ENCODE data around the gene RAI1. TPM values are rescaled to one million over a fixed set of nuclear protein-coding genes. Genes with fewer than 3 reads are reported as not detected.

RAI1 gene
- total and polyA plus RNA-seq, 7 donors: 1.8 to 31.9 (median 9.3) TPM

DNA sequence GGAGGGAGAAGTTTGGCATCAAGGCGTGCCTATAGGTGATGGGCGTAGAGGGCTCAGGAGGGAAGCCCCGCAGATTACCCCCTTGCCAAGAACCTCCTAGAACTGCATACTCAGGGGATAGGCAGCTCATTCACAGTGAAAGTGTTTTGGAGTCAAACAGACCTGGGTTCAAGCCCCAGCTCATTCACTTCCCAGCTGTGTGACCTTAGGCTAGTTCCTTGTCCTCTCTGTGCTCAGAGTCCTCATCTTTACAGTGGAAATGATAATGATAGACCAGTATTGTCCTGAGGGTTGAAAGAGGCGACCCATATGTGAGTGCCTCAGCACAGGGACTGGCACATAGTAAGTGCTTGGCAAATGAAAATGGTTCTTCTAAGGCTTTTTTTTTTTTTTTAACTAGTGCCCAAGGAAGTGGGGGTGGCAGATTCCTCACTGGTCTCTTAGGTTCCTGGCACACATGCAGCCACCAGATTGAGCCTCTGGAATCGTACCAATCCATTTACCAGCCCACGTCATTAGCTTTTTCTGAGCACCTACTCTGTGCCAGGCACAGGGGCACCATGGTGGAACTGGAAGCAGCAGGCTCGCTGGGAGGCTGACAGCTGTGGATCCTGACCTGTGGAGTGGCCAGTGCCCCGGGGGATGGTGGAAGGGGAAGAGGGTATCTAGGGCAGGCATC lies 79.8 kb downstream of the RAI1 start:
- no peak for TF ChIP-seq POLR2AphosphoS5 (IDR thresholded peaks at IDR 0.05)
- TF ChIP-seq, protein P1, sequence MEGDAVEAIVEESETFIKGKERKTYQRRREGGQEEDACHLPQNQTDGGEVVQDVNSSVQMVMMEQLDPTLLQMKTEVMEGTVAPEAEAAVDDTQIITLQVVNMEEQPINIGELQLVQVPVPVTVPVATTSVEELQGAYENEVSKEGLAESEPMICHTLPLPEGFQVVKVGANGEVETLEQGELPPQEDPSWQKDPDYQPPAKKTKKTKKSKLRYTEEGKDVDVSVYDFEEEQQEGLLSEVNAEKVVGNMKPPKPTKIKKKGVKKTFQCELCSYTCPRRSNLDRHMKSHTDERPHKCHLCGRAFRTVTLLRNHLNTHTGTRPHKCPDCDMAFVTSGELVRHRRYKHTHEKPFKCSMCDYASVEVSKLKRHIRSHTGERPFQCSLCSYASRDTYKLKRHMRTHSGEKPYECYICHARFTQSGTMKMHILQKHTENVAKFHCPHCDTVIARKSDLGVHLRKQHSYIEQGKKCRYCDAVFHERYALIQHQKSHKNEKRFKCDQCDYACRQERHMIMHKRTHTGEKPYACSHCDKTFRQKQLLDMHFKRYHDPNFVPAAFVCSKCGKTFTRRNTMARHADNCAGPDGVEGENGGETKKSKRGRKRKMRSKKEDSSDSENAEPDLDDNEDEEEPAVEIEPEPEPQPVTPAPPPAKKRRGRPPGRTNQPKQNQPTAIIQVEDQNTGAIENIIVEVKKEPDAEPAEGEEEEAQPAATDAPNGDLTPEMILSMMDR (IDR thresholded peaks at IDR 0.05): no peak
- 94 to 95% methylated on average over 8 of the region's 8 CpGs for WGBS, 2 donors

DNA sequence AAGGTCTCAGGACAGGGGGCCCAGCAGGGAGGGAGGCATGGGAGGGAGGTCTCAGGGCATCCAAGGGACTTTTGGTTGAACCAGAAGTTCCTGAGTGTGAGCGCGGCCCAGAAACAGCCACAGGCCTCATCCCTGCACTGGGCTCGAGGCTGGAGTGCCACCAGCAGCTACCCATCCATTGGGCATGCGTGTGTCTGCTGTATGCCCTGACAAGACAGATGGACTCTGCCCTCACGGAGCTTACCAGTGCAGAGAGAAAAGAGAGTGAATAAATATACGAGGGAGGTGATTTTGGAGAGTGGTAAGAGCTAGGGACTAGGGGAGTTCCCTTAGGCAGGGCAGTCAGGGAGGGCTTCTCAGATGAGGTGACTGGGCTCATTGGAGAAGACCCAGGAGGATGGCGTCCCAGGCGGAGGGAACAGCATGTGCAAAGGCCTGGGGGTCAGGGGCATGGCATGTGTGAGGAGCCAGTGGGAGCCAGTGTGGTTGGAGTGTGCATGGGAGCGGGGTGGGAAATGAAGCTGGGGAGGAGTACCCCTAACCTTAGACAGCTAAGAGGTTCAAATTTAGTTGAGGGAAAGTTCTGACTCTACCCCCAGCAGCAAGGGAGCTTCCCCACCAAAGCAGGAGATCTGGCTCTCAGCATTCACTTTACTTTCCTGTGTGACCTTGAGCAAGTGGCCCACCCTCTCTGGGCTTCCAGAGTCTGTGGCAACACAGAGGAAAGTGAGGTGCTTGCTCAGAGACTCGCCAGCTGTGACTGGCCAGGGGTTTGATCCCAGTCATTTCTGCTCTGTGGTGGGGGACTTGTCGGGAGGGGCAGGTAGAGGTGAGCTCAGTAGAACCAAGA lies 80.9 kb downstream of the RAI1 start:
- Histone ChIP-seq H3K27ac (no peak overlapping the region), H3K4me3 (no peak overlapping the region), H3K9me3 (no peaks in the 10 kb centered on the region), H3K36me3 (no peaks in the 10 kb centered on the region), H3K27me3 (no peaks in the 10 kb centered on the region), H3K4me1 (peaks cover 0 to 40% (median 37%) of the 10 kb centered on the region in 4 donors)
- TF ChIP-seq POLR2A (IDR thresholded peaks at IDR 0.05) (no peak), EP300 (IDR thresholded peaks at IDR 0.05) (no peak), POLR2AphosphoS5 (IDR thresholded peaks at IDR 0.05) (no peak)
- TF ChIP-seq, protein P1 (IDR thresholded peaks at IDR 0.05): no peak
- intact Hi-C loops (cut with DNase I): no loop called here
- no peak for DNase-seq
- WGBS, 2 donors: 92% methylated on average over 11 of the region's 11 CpGs

More for the DNA sequence above, 79.8 kb downstream of the RAI1 start:
- Histone ChIP-seq H3K27me3 (no peaks in the 10 kb centered on the region), H3K9me3 (no peaks in the 10 kb centered on the region), H3K4me3 (no peak overlapping the region), H3K4me1 (peaks cover 0 to 29% (median 27%) of the 10 kb centered on the region in 4 donors), H3K27ac (no peak overlapping the region), H3K36me3 (no peaks in the 10 kb centered on the region)
- DNase-seq: no peak
- intact Hi-C loops (cut with DNase I): no loop called here

DNA sequence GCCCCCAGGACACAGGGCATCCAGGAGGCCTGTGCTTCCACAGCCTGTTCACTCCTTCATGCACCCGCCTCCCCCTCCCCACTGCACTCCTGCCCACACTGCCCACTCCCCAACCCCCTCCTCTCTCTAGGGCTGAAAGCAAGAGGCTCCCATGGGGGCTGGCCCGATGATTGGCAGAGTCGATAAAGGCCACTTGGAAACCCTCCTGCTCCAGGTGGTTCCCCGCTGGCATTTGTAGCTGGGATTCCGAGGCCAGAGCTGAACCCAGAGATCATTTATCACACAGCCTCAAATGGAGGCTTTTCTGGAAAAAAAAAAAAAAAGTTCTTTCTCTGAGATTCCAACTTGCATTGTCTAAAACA lies 81.5 kb downstream of the RAI1 start:
- H3K4me1 ChIP-seq: peaks cover 0 to 39% (median 38%) of the 10 kb centered on the region in 4 donors

DNA sequence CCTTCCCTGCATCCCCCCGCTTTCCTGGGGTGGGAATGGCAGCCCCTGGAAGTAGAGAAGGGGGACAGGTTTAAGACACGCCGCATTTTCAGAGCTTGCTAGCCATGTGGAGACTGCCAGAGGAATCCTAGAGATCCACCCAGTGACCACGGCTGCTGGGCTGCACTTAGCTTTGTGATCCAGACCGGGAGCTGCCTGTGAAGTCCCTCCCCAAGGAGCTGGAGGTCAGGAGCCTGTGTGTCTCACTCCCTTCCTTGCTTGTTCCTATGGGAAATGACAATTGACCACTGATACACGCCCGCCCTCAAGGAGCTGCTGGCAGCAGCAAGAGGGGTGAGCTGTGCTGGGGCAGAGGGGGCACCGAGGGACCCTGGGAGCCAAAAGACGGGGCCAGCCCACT lies 81.9 kb downstream of the RAI1 start:
- DNase-seq: no peak
- intact Hi-C loops (cut with DNase I): no loop called here
- Histone ChIP-seq H3K9me3 (no peaks in the 10 kb centered on the region), H3K27me3 (no peaks in the 10 kb centered on the region), H3K36me3 (no peaks in the 10 kb centered on the region), H3K27ac (no peak overlapping the region), H3K4me3 (no peak overlapping the region), H3K4me1 (peaks cover 0 to 39% (median 38%) of the 10 kb centered on the region in 4 donors)
- 89 to 94% methylated on average over 9 of the region's 9 CpGs for WGBS, 2 donors
- TF ChIP-seq POLR2AphosphoS5 (IDR thresholded peaks at IDR 0.05): no peak
- TF ChIP-seq POLR2A (IDR thresholded peaks at IDR 0.05): no peak
- TF ChIP-seq, protein P1 (IDR thresholded peaks at IDR 0.05): no peak
- TF ChIP-seq EP300 (IDR thresholded peaks at IDR 0.05): no peak

More for the DNA sequence above, 81.5 kb downstream of the RAI1 start:
- TF ChIP-seq, protein P1 (IDR thresholded peaks at IDR 0.05): no peak
- TF ChIP-seq POLR2AphosphoS5 (IDR thresholded peaks at IDR 0.05): no peak
- TF ChIP-seq EP300 (IDR thresholded peaks at IDR 0.05): no peak
- TF ChIP-seq POLR2A (IDR thresholded peaks at IDR 0.05): no peak
- Histone ChIP-seq H3K9me3 (no peaks in the 10 kb centered on the region), H3K4me3 (no peak overlapping the region), H3K27me3 (no peaks in the 10 kb centered on the region), H3K36me3 (no peaks in the 10 kb centered on the region), H3K27ac (no peak overlapping the region)
- DNase-seq: no peak
- 84 to 89% methylated on average over 5 of the region's 5 CpGs for WGBS, 2 donors
- intact Hi-C loops (cut with DNase I): no loop called here

Measured in sigmoid colon (tissue), 7 donors.